RKO (cell line): Measurements from ENCODE around the gene SLC66A1.

Experiments
- DNase-seq: peaks from one replicate; pipeline ENCODE4 v3.0.0-alpha.2; 2016; ENCODE audit warnings: low spot score

SLC66A1 gene

GRCh38 chr1:19343617-19344350 lies 31.7 kb downstream of the SLC66A1 start:
- DNase-seq = no peak

- peak; percentile 23 for DNase-seq
Measured at GRCh38 chr1:19344372-19344810, 32.3 kb downstream of the SLC66A1 start.

DNA sequence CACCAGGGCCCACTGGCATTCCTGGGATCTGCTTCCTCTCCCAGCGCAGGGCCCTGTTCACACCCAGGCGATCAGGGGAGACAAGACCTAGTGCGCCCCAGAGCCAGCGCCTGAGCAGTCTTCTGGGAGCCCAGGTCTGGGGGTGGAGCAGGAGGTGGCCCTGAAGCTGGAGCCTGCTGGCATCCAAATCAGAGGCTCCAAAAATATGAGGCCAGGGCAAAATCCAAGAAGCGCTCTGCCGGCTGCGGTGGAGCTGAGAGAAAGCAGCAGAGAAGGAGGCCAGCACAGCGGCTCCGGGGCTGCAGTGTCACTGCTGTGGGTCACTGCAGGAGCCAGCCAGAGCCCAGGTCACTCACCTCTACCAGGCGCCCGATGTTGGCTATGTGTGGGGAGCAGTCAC lies 32.7 kb downstream of the SLC66A1 start:
- no peak for DNase-seq

DNA sequence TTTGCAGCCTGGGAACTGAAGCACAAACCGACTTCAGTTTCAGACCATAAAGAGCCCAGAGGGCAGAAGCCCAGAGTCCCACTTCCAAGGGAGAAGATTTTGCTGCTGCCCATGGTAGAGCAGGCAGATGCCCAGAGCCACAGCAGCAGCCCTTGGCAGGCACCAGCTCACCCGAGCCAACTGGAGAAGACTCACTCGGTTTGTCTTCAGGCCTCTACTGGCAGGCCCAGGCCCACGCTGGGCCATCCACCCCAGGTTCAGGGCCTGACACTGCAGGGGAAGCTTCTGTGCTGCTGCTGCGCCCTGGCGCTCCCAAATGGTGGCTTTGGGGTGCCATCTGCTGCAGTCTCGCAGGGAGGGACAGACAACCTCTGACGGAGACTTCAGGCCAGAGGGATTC lies 33.3 kb downstream of the SLC66A1 start:
- no peak for DNase-seq

- DNase-seq = no peak
Measured at GRCh38 chr1:19346026-19346425, 33.9 kb downstream of the SLC66A1 start.

GRCh38 chr1:19347533-19348172 lies 35.5 kb downstream of the SLC66A1 start:
- DNase-seq = no peak

DNA sequence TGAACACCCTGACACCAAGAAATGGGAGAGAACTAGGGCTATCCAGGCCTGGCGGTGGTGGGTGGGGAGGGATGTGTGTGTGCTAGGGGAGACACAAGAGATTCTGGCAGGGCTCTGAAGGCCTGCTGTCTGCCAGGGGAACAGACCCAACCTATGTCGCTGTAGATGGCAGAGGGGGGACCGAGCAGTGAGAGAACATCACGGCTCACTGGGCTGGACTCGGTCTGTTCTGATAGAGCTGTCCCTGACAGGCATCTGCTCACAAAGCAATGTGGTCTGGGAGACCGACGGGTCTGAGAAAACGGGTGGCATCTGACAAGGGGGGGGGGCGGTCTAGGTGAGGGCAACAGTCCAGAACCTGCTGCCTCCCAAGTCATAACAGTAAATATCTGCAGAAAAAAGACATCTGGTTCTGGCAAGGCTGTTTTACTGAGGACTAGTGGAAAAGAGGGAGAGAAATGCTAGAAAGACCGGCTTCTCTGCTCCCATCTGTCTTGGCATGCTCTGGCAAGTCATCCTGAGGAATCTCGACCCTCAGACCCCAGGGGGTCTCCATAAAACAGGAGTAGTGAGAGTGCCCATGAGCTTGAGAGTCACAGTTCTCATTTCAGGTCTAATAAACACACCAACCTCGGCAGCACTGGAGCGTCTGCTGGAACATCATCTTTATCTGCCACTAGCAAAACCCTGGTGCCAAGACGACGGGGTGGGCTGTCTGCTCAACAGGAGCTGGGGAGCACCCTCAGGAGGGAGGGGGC lies 36.5 kb downstream of the SLC66A1 start:
- DNase-seq = no peak

DNA sequence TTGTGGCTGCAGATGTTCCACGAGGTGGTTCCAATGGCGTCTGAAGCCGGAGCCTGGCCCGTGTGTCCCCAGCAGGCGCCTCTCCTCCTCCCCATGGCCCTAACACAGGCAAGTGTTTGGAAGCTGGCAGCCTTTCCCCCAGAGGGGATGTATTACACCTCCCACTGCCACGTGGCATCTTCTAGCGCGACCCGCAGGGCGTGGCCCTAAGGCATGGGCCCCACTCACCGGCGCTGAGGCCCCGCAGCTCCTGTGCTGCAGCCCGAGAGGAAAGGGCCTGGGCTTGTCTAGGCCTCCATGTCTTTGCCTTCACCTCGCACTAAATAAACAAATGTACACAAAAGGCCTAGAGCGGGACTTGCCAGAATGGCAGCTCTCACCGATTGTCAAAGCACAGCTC lies 37.9 kb downstream of the SLC66A1 start:
- DNase-seq = no peak

DNA sequence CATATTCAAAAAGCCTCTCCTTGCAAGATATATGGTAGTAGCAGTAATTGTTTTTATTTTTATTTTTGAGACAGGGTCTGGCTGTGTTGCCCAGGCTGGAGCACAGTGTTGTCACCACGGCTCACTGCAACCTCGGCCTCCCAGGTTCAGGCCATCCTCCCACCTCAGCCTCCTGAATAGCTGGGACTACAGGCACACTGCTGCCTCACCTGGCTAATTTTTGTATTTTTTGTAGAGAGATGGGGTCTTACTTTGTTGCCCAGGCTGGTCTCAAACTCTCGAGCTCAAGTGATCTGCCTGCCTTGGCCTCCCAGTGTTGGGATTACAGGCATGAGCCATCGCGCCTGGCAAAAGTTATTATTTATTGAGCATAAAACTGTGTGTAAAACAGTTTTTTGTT lies 38.4 kb downstream of the SLC66A1 start:
- DNase-seq = no peak

DNA sequence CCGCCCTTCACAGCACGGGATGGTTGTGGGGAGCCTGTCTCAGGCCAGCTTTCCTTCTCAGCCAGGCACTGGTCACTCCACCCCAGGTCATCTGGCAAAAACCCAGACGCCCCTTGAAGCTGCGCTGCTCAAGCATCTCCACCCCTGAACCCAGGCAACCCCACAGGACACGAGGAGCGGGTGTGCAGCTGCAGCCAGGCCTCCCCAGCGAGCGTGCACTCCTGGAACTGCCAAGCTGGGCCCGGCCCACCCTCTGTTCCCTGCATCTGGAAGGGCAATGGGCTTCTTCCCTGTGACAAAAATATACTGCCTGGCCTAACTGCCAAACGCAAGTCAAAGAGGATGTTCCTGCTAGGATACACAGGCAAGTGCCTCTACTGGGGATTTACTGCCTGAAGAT lies 39.7 kb downstream of the SLC66A1 start:
- no peak for DNase-seq

DNA sequence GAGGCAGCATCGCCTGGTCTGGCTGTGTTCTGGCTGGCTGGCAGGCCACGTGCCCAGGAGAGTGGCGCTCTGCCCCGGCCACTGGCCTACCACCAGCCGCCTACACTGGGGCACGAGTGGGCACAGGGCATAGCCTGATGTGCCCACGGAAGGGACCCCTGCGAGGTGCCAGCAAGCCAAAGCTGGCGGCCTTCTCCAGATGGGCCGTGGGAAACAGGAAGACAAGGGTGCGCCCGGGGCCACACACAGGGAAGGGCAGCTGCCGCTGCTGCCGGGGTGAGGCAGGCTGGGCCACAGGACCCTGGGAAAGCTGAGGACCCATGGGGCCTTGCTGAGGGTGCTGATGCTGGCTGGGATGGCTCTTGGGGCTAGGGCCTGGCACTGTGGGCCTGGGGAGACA lies 40.7 kb downstream of the SLC66A1 start:
- no peak for DNase-seq

DNA sequence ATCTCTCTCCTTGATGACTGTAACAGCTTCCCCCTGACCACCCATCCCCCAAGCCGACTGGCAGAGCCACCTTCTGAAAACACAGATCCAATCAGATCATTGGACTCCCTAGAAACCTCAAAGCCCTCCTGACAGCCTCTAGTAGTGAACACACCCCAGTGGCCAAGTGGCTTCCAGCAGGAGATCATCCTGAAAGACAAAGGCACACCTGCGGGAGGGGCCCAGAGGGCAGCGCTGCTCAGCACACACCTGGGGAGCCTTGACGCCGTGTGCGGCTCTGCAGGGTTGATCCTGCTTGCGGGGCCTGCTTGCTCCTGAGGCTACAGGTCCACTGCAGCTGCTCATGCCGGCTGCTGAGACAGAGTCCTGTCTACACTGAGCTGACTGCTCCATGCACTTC lies 41.5 kb downstream of the SLC66A1 start:
- no peak for DNase-seq

DNA sequence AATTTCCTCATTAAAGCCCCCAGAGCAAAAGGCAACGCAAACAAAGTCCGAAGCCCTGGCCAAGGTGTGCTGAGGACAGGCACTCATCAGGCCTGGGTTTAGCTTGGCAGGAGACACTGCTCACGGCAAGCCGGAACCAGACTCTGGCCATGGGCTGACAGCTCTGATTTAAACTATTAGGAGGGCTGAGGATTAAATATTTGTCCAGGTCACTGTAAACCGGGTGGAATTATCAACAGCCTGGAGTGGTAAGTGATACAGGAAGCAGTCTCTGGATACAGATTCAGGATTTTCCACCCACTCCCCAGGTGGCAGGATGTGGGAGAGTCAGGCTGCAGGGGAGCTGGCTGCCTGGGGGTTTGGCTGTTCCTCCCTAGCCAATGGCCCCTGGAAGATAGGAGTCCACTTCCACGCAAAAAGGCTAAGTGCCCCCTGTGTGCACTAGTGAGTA lies 42.4 kb downstream of the SLC66A1 start:
- no peak for DNase-seq

- no peak for DNase-seq
Measured at GRCh38 chr1:19356266-19356665, 44.1 kb downstream of the SLC66A1 start.

DNA sequence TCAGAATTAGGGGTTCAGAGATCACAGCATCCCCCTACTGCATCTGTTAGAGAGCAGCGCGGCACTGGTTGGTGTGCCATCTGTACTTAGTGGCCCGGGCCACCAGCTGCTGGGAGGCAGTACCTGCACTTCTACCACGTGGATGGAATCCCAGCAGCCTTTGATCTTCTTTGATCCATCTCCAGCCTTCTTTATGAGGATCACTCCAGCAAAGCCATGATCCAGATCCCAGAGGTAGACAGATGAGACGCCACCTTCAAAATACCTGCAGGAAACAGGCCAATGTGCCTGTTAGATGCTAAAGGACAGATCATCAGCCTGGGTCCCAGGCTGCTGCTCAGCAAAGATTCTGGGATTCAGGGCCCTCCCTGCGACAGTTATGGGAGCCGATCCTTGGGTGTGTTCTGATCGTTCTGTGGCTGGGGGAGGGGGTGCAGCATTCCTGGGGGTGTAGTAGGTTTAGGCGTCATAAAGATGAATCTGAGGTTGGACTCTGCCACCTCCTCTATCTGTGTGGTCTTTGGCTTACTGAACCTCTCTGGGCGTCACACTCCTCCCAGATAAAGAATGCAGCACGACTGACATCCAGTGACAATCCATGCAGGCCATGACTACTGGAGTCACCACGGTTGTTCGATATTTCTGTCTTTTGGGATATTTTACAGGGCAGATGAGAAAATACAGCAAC lies 45.3 kb downstream of the SLC66A1 start:
- no peak for DNase-seq

- no peak for DNase-seq
Measured at GRCh38 chr1:19358710-19359109, 46.6 kb downstream of the SLC66A1 start.

DNA sequence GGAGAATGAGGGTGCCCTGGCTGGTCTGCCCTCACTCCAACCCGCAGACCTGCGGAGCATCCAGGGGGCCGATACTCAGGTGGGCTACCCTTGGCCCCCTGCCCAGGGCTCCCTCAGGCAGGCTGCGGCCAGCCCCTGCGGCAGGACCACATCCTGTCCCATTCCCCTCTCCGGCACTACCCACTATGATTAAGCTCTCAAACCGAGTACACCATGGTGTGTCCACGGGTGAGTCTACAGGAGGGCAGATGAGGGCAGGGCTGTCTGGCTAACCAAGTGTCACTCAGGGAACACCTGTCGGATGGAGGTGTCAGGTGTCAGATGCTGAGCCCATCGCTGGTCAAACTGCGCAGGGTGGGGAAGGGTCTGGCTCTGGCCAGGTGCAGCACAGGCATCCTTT lies 47.2 kb downstream of the SLC66A1 start:
- no peak for DNase-seq

- no peak for DNase-seq
Measured at GRCh38 chr1:19360016-19360415, 47.9 kb downstream of the SLC66A1 start.

DNA sequence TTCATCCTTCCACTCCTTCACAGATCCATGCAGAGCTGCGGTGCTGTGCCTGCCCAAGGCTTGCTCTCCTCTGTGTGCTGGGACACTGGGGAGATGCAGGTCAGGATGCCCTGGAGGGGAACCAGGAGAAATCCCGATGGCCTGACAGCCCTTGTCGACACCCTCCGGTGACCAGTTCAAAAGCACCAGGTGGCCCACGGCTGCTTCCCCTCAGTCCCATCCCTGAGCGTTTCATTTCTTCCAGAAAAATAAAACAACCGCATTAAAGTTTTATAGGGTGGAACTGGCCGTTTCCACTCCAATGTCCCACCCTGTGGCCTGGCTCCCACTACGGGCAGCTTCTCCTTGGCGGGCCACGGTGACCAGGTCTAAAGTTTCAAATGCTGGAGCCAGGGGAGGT lies 48.3 kb downstream of the SLC66A1 start:
- no peak for DNase-seq

DNA sequence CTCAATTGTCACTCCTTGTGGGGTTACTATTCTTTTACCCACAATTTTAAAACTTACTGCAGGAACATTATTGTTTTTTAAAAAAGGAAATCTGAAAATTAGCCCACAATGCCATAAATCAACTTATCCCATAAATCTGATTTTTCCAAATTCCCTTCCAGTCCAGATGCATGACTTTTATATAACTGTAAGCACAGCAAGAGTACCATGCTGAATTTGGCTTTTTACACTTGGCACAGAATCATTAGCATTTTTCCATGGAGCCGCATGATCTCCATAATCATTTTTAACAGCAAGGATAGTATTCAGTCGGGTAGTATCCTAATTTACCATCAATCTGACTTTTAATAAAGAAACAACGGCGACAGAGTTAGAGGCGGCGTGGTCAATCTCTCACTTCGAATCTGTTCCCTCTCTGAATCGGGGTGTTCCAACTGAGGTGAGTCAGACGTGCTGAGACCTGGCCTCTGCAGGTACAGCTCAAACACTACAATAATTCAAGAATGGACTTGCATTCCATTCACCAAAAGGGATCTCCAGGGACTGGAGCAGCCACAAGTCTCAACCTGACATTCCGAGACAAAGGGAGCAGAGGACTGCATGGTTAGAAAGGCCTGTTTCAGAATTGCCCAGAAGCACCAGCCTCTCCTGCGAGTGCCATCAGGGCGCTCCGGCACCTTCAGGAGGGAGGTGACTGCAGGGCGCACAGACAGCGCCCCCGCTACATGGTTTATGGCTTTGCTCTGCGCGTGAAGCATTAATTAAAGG lies 48.9 kb downstream of the SLC66A1 start:
- DNase-seq = no peak

GRCh38 chr1:19361611-19362147 lies 49.6 kb downstream of the SLC66A1 start:
- DNase-seq = no peak
